ENCODE data around the gene SURF2.
"Not testable (repeated sequence)": the region's sequence is repeated elsewhere in the genome, so short reads cannot be mapped to it uniquely, and the experiment has no call there.

The SURF2 gene

GRCh38 chr9:133377280-133377679 lies 20.9 kb downstream of the SURF2 start:
- DNase-seq (ENCODE audit: low read depth): not testable (repeated sequence)

- peak; percentile 34 for DNase-seq (ENCODE audit: low read depth)
Observed at GRCh38 chr9:133377721-133378216, 21.4 kb downstream of the SURF2 start.

- DNase-seq (ENCODE audit: low read depth): no peak
Observed at GRCh38 chr9:133378408-133378962, 22.1 kb downstream of the SURF2 start.

- DNase-seq (ENCODE audit: low read depth): no peak
Observed at GRCh38 chr9:133379153-133380086, 23.1 kb downstream of the SURF2 start.

GRCh38 chr9:133380734-133381133 lies 24.4 kb downstream of the SURF2 start:
- DNase-seq (ENCODE audit: low read depth): no peak

GRCh38 chr9:133382507-133383141 lies 26.3 kb downstream of the SURF2 start:
- DNase-seq (ENCODE audit: low read depth): no peak

- no peak for DNase-seq (ENCODE audit: low read depth)
Observed at GRCh38 chr9:133383438-133383837, 27.1 kb downstream of the SURF2 start.

- no peak for DNase-seq (ENCODE audit: low read depth)
Observed at GRCh38 chr9:133384736-133385321, 28.5 kb downstream of the SURF2 start.

GRCh38 chr9:133385452-133385851 lies 29.1 kb downstream of the SURF2 start:
- no peak for DNase-seq (ENCODE audit: low read depth)

- DNase-seq (ENCODE audit: low read depth): no peak
Observed at GRCh38 chr9:133386338-133386737, 30.0 kb downstream of the SURF2 start.

- no peak for DNase-seq (ENCODE audit: low read depth)
Observed at GRCh38 chr9:133387680-133388079, 31.3 kb downstream of the SURF2 start.

- DNase-seq (ENCODE audit: low read depth): no peak
Observed at GRCh38 chr9:133389025-133389557, 32.7 kb downstream of the SURF2 start.

- DNase-seq (ENCODE audit: low read depth): no peak
Observed at GRCh38 chr9:133389562-133389961, 33.2 kb downstream of the SURF2 start.

- DNase-seq (ENCODE audit: low read depth): no peak
Observed at GRCh38 chr9:133390713-133391112, 34.4 kb downstream of the SURF2 start.

- not testable (repeated sequence) for DNase-seq (ENCODE audit: low read depth)
Observed at GRCh38 chr9:133391449-133391848, 35.1 kb downstream of the SURF2 start.

GRCh38 chr9:133392308-133392707 lies 36.0 kb downstream of the SURF2 start:
- not testable (repeated sequence) for DNase-seq (ENCODE audit: low read depth)

- DNase-seq (ENCODE audit: low read depth): no peak
Observed at GRCh38 chr9:133393399-133393798, 37.0 kb downstream of the SURF2 start.

- no peak for DNase-seq (ENCODE audit: low read depth)
Observed at GRCh38 chr9:133394687-133395271, 38.4 kb downstream of the SURF2 start.

GRCh38 chr9:133396952-133397351 lies 40.6 kb downstream of the SURF2 start:
- DNase-seq (ENCODE audit: low read depth): no peak

GRCh38 chr9:133397370-133397769 lies 41.0 kb downstream of the SURF2 start:
- DNase-seq (ENCODE audit: low read depth): no peak

GRCh38 chr9:133397895-133398294 lies 41.5 kb downstream of the SURF2 start:
- DNase-seq (ENCODE audit: low read depth): no peak

- no peak for DNase-seq (ENCODE audit: low read depth)
Observed at GRCh38 chr9:133400292-133400691, 43.9 kb downstream of the SURF2 start.

Measured in fibroblast of the conjunctiva (primary cell).